K562 (cell line): ENCODE data around the gene FASTK. TPM values are rescaled to one million over a fixed set of nuclear protein-coding genes. Genes with fewer than 3 reads are reported as not detected.
A peak's percentile ranks its signal among the peaks of the same experiment; 100 is the strongest.

Experiments
- DIDO1 ChIP-seq: fragments of 450-650 bp; IDR thresholded peaks from 2 replicates; pipeline ENCODE4 v1.6.1; 2016; ENCODE audit warnings: low read depth, missing biosample characterization, missing genetic modification characterization
- FOXP1 ChIP-seq: sonication (generic); formaldehyde crosslinking; IDR thresholded peaks from 2 replicates; pipeline ENCODE4 v1.8.0; 2022; ENCODE audit warnings: mild to moderate bottlenecking, missing genetic modification reagents
- IFI16 ChIP-seq: fragments of 250-450 bp; sonication (Bioruptor Pico); IDR thresholded peaks from 2 replicates; pipeline ENCODE4 v2.1.2; 2022; ENCODE audit warnings: mild to moderate bottlenecking, inconsistent platforms
- ILF3 ChIP-seq: fragments of 450-650 bp; IDR thresholded peaks from 2 replicates; pipeline ENCODE4 v1.6.1; 2018; ENCODE audit warnings: antibody characterized with exemption, mild to moderate bottlenecking, moderate library complexity, borderline replicate concordance
- ILK ChIP-seq: fragments of 450-650 bp; IDR thresholded peaks from 2 replicates; pipeline ENCODE4 v1.6.1; 2016; ENCODE audit warnings: missing genetic modification characterization, low read depth, mild to moderate bottlenecking, missing compliant biosample characterization, moderate library complexity, borderline replicate concordance
- KAT8 ChIP-seq: fragments of 450-650 bp; IDR thresholded peaks from 2 replicates; pipeline ENCODE4 v1.6.1; 2016; ENCODE audit warnings: low read depth, mild to moderate bottlenecking
- NR4A1 ChIP-seq, 2 experiments: fragments of 250-450 bp in 1 of 2; fragments of 450-650 bp in 1 of 2; sonication (Bioruptor Pico) in 1 of 2; IDR thresholded peaks; 2 replicates each; pipeline versions ENCODE4 v1.4.0 to v1.6.1; 2016 to 2020; ENCODE audit warnings: mild to moderate bottlenecking in 2 of 2, missing compliant biosample characterization in 1 of 2, missing genetic modification characterization in 1 of 2, moderate library complexity in 1 of 2
- POLR2AphosphoS5 ChIP-seq: IDR thresholded peaks from 2 replicates; pipeline ENCODE4 v1.6.1; 2011; ENCODE audit warnings: mild to moderate bottlenecking, low read depth, low read length, moderate library complexity; ENCODE audit not compliant: control insufficient read depth, insufficient read depth
- RBM34 ChIP-seq: fragments of 200-400 bp; formaldehyde crosslinking; IDR thresholded peaks from 2 replicates; pipeline ENCODE4 v1.6.1; 2018; ENCODE audit warnings: low read length, borderline replicate concordance; ENCODE audit not compliant: insufficient read depth
- STAG1 ChIP-seq: sonication (generic); formaldehyde crosslinking; IDR thresholded peaks from 2 replicates; pipeline ENCODE4 v1.5.0; 2020; ENCODE audit warnings: missing genetic modification reagents, borderline replicate concordance
- TEAD2 ChIP-seq: fragments of 450-650 bp; IDR thresholded peaks from 2 replicates; pipeline ENCODE4 v1.6.1; 2016; ENCODE audit warnings: missing genetic modification characterization, control low read depth, missing compliant biosample characterization
- ZNF347 ChIP-seq: fragments of 450-650 bp; formaldehyde crosslinking; IDR thresholded peaks from 2 replicates; pipeline ENCODE4 v1.4.0; 2020; ENCODE audit warnings: low read depth, mild to moderate bottlenecking, moderate library complexity
- ZNF398 ChIP-seq: fragments of 250-450 bp; sonication (Bioruptor Pico); IDR thresholded peaks from 2 replicates; pipeline ENCODE4 v1.8.0; 2021; ENCODE audit warnings: moderate library complexity, mild to moderate bottlenecking, inconsistent platforms
- polyA plus RNA-seq, 8 experiments: library from polyadenylated mRNA; depleted of rRNA in 4 of 8; stranded (reverse) in 5 of 8; unstranded in 3 of 8; fragments of >200 nt; fragmentation: Nextera tagmentation in 2 of 8; fragmentation: Illumina TruSeq in 1 of 8; extraction: Ambion mirVana in 2 of 8; extraction: Trizol in 1 of 8; gene quantifications; 2 replicates each; pipeline versions ENCODE4 v1.2.1 to v1.2.3, GENCODE V29; 2011 to 2014; ENCODE audit warnings: inconsistent platforms in 1 of 8, missing spikeins in 1 of 8
- total RNA-seq, 7 experiments: library from RNA; depleted of rRNA in 6 of 7; stranded (reverse); fragments of >200 nt in 6 of 7; fragmentation: Illumina TruSeq in 2 of 7; extraction: Trizol in 2 of 7; gene quantifications; 2 replicates each; pipeline versions ENCODE4 v1.2.1 to v1.2.3, GENCODE V29; 2011 to 2021; ENCODE audit warnings: low replicate concordance in 1 of 7
- TF ChIP-seq, protein P1 (sequence below): sonication (generic); formaldehyde crosslinking; IDR thresholded peaks from 2 replicates; pipeline ENCODE4 v1.8.1; 2023; ENCODE audit warnings: mild to moderate bottlenecking, missing genetic modification reagents
- TF ChIP-seq, protein P2 (sequence below): sonication (generic); formaldehyde crosslinking; IDR thresholded peaks from 2 replicates; pipeline ENCODE4 v1.8.0; 2022; ENCODE audit warnings: missing genetic modification reagents, mild to moderate bottlenecking, borderline replicate concordance
- TF ChIP-seq, protein P3 (sequence below): fragments of 450-650 bp; formaldehyde crosslinking; IDR thresholded peaks from 2 replicates; pipeline ENCODE4 v1.4.0; 2020; ENCODE audit warnings: mild to moderate bottlenecking, moderate library complexity
- TF ChIP-seq, protein P4 (sequence below): sonication (generic); formaldehyde crosslinking; IDR thresholded peaks from 2 replicates; pipeline ENCODE4 v1.8.1; 2022; ENCODE audit warnings: missing genetic modification reagents

Gene FASTK
- total and polyA plus RNA-seq, 9 of the 15 experiments (the other 6 are each of a cell fraction or from before 2014, with no cell fraction given): 0.51 to 150 (median 48.2) TPM

GRCh38 chr7:151110941-151111645, 30.5 kb upstream of the FASTK start (continued):
- TF ChIP-seq, protein P1, sequence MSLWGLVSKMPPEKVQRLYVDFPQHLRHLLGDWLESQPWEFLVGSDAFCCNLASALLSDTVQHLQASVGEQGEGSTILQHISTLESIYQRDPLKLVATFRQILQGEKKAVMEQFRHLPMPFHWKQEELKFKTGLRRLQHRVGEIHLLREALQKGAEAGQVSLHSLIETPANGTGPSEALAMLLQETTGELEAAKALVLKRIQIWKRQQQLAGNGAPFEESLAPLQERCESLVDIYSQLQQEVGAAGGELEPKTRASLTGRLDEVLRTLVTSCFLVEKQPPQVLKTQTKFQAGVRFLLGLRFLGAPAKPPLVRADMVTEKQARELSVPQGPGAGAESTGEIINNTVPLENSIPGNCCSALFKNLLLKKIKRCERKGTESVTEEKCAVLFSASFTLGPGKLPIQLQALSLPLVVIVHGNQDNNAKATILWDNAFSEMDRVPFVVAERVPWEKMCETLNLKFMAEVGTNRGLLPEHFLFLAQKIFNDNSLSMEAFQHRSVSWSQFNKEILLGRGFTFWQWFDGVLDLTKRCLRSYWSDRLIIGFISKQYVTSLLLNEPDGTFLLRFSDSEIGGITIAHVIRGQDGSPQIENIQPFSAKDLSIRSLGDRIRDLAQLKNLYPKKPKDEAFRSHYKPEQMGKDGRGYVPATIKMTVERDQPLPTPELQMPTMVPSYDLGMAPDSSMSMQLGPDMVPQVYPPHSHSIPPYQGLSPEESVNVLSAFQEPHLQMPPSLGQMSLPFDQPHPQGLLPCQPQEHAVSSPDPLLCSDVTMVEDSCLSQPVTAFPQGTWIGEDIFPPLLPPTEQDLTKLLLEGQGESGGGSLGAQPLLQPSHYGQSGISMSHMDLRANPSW (CRISPR knock-in tag): no peak
- no peak for TF ChIP-seq RBM34
- TF ChIP-seq TEAD2: no peak
- TF ChIP-seq, protein P2, sequence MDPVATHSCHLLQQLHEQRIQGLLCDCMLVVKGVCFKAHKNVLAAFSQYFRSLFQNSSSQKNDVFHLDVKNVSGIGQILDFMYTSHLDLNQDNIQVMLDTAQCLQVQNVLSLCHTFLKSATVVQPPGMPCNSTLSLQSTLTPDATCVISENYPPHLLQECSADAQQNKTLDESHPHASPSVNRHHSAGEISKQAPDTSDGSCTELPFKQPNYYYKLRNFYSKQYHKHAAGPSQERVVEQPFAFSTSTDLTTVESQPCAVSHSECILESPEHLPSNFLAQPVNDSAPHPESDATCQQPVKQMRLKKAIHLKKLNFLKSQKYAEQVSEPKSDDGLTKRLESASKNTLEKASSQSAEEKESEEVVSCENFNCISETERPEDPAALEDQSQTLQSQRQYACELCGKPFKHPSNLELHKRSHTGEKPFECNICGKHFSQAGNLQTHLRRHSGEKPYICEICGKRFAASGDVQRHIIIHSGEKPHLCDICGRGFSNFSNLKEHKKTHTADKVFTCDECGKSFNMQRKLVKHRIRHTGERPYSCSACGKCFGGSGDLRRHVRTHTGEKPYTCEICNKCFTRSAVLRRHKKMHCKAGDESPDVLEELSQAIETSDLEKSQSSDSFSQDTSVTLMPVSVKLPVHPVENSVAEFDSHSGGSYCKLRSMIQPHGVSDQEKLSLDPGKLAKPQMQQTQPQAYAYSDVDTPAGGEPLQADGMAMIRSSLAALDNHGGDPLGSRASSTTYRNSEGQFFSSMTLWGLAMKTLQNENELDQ (CRISPR knock-in tag): no peak
- no peak for TF ChIP-seq ILF3
- no peak for TF ChIP-seq IFI16 (CRISPR knock-in tag)
- TF ChIP-seq, protein P3, sequence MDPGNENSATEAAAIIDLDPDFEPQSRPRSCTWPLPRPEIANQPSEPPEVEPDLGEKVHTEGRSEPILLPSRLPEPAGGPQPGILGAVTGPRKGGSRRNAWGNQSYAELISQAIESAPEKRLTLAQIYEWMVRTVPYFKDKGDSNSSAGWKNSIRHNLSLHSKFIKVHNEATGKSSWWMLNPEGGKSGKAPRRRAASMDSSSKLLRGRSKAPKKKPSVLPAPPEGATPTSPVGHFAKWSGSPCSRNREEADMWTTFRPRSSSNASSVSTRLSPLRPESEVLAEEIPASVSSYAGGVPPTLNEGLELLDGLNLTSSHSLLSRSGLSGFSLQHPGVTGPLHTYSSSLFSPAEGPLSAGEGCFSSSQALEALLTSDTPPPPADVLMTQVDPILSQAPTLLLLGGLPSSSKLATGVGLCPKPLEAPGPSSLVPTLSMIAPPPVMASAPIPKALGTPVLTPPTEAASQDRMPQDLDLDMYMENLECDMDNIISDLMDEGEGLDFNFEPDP: no peak
- TF ChIP-seq KAT8: no peak
- no peak for TF ChIP-seq NR4A1 (CRISPR knock-in tag; IDR thresholded peaks at IDR 0.05)
- no peak for TF ChIP-seq NR4A1 (tag; IDR thresholded peaks at IDR 0.05)
- no peak for TF ChIP-seq ZNF398 (CRISPR knock-in tag)
- TF ChIP-seq ILK: no peak
- TF ChIP-seq DIDO1 (tag): no peak
- no peak for TF ChIP-seq POLR2AphosphoS5
- no peak for TF ChIP-seq FOXP1 (CRISPR knock-in tag)
- peak; percentile 85; the same call in 1 of the 2 replicates for TF ChIP-seq STAG1 (CRISPR knock-in tag)
- no peak for TF ChIP-seq ZNF347 (CRISPR knock-in tag)
- TF ChIP-seq, protein P4, sequence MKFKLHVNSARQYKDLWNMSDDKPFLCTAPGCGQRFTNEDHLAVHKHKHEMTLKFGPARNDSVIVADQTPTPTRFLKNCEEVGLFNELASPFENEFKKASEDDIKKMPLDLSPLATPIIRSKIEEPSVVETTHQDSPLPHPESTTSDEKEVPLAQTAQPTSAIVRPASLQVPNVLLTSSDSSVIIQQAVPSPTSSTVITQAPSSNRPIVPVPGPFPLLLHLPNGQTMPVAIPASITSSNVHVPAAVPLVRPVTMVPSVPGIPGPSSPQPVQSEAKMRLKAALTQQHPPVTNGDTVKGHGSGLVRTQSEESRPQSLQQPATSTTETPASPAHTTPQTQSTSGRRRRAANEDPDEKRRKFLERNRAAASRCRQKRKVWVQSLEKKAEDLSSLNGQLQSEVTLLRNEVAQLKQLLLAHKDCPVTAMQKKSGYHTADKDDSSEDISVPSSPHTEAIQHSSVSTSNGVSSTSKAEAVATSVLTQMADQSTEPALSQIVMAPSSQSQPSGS (CRISPR knock-in tag): no peak
